Measurements from ENCODE around the gene IL1A. TPM values are rescaled to one million over a fixed set of nuclear protein-coding genes. Genes with fewer than 3 reads are reported as not detected.

Gene IL1A
- total and polyA plus RNA-seq, 10 of the 15 experiments (the other 5 are each of a cell fraction or from before 2014, with no cell fraction given), result 0.10 to 8.7 (median 6.9) TPM

DNA sequence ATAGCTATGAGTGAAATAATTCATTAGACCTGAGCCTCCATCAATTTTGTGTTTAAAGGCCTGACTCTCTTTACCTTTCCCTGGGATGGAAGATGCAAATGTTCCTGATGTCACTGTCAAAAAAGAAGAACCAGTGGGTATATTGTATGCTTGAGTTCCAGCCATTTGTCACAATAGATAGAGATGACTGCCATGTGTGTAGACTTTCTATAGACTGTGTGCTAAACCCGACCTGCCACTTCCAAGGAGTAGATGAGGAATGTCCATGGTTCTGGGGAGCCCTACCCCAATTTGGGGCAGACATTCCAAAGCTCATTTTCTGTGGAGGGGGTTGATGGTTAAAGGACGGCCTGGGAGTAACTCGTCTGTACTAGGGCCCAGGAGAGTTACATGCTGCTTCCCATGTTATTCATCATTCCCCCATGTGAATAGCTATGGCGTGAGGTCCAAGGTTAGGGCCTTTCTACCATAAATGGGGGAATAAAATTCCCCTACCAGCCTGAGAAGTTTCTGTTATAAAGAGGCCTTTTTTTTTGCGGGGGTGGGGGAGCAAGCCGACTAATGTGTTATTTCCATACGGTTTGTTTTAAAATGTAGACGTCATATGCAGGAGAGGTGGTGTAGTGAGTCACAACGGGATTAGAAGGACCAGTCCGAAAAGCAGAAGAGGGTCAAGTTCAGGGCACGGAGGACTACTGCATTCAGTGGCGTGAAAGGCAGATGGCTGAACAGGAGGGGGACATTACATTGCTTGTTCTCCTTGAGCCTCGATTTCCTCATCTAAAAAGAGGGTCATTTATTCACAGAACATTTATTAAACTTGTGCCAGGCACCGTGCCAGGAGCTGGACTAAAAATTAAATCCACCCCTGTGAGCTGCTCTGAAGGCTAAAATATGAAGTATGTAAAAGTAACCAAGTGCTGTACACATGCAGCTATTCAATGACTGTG lies 28.3 kb upstream of the IL1A start (continued):
- TF ChIP-seq NR2F1 (conservative IDR thresholded peaks at IDR 0.05) (peak; percentile 94), RELA (IDR thresholded peaks at IDR 0.05; ENCODE audit: borderline replicate concordance, partially characterized antibody) (no peak), LARP7 (IDR thresholded peaks at IDR 0.05) (no peak), BHLHE40 (IDR thresholded peaks at IDR 0.05; ENCODE audit: borderline replicate concordance in 1 of 2, low read depth in 2 of 2, low read length in 1 of 2) (peak in 1 of 2 experiments; percentile 33; a peak in 1 of 4 replicates), SUPT20H (IDR thresholded peaks at IDR 0.05; ENCODE audit: borderline replicate concordance, control insufficient read depth, low read depth, low read length) (no peak), CREM (IDR thresholded peaks at IDR 0.05; ENCODE audit: low read depth) (peak; percentile 87; the same call in 1 of the 2 replicates), GABPA (IDR thresholded peaks at IDR 0.05; ENCODE audit: low read depth) (no peak)
- TF ChIP-seq, protein P1, sequence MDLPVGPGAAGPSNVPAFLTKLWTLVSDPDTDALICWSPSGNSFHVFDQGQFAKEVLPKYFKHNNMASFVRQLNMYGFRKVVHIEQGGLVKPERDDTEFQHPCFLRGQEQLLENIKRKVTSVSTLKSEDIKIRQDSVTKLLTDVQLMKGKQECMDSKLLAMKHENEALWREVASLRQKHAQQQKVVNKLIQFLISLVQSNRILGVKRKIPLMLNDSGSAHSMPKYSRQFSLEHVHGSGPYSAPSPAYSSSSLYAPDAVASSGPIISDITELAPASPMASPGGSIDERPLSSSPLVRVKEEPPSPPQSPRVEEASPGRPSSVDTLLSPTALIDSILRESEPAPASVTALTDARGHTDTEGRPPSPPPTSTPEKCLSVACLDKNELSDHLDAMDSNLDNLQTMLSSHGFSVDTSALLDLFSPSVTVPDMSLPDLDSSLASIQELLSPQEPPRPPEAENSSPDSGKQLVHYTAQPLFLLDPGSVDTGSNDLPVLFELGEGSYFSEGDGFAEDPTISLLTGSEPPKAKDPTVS (IDR thresholded peaks at IDR 0.05; ENCODE audit: low read depth, low read length), result no peak

DNA sequence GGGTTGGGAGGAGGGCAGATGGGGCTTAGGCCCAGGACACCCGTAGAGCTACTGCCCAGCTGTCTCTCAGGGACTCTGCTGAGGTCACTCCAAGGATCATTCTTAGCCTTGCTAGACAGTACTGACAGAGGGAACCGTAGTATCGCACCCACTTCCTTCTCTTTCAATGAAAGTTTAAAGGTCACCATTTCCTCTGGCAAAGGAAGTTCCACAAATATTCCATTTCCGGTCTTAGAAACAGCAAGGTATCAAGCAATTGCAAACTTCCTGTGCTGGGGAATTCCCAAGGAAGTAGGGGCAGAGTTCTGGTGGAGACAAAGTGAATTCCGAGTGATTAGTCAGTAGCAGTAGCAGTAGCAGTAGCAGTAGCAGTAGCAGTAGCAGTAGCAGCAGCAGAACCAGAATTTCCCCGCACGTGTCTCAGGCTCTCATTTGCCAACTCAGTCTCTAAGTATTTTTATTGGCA lies 27.6 kb upstream of the IL1A start:
- ChIA-PET POLR2A (interaction anchor here (0.8 to 3.1 kb wide), 12 partner anchors 11 to 73 kb away, joined by 3 to 15 read pairs (median 4); partner anchors contain the start of gene IL1B), CTCF (interaction anchor here (1.3 to 3.2 kb wide), 6 partner anchors 10 to 74 kb away, joined by 7 to 15 read pairs (median 8); no protein-coding TSS in a partner anchor), SMC1A (ENCODE audit: uncharacterized antibody, unreplicated experiment) (interaction anchor here (0.7 to 5.0 kb wide), 21 partner anchors 9 to 105 kb away, joined by 3 to 30 read pairs (median 6); partner anchors contain the start of gene IL1B), RAD21 (ENCODE audit: unreplicated experiment) (interaction anchor here (0.8 to 3.3 kb wide), 19 partner anchors 8 to 130 kb away, joined by 3 to 26 read pairs (median 6); partner anchors contain the start of genes CKAP2L and IL1A)
- H3K9me3 ChIP-seq (replicated peaks; ENCODE audit: control insufficient read depth, insufficient read depth, low read length), result peaks cover 5% of the 10 kb centered on the region
- no peaks in the 10 kb centered on the region for H3K27me3 ChIP-seq (replicated peaks in 1 of 2; ENCODE audit: control insufficient read depth in 2 of 2, insufficient read depth in 2 of 2, low read length in 1 of 2)
- no peaks in the 10 kb centered on the region for H3K36me3 ChIP-seq (ENCODE audit: control insufficient read depth in 2 of 2, insufficient read depth in 2 of 2, low read length in 1 of 2)
- peaks cover 15% of the 10 kb centered on the region for H3K4me1 ChIP-seq (ENCODE audit: control insufficient read depth, insufficient read depth, low read length)
- H3K9ac ChIP-seq (ENCODE audit: control insufficient read depth, insufficient read depth, low read length), result no peak overlapping the region
- in situ Hi-C loops (cut with MboI) (no loop called here), intact Hi-C loops (cut with micrococcal nuclease; ENCODE audit: unreplicated experiment) (loop anchor here (2.0 kb wide), 2 partner anchors 55 to 69 kb away; no protein-coding TSS in a partner anchor)
- peak; percentile 44 for FAIRE-seq
- H3K4me2 ChIP-seq (ENCODE audit: control insufficient read depth, insufficient read depth), result peak overlapping the region; percentile 18; the same call in 1 of the 2 replicates
- no TSS peak for BruUV-seq (replicated peaks)
- DNase-seq (ENCODE audit: low read depth, low spot score), result no peak
- ATAC-seq, result peak; percentile 76
- whole genome bisulfite sequencing (ENCODE audit: insufficient coverage, insufficient replicate concordance, low lambda C conversion rate, missing lambda C conversion rate), result 29% methylated on average over 7 of the region's 7 CpGs
- H2AFZ ChIP-seq (ENCODE audit: control insufficient read depth, low read depth, low read length), result peak overlapping the region; percentile 5
- H3K4me3 ChIP-seq, result no peak overlapping the region
- H3K79me2 ChIP-seq (ENCODE audit: control insufficient read depth, insufficient read depth, low read length), result no peaks in the 10 kb centered on the region
- no peaks in the 10 kb centered on the region for H4K20me1 ChIP-seq (ENCODE audit: control insufficient read depth, insufficient read depth)
- H3K27ac ChIP-seq (ENCODE audit: control insufficient read depth, insufficient read depth), result peak overlapping the region; percentile 55
- TF ChIP-seq, protein P2, sequence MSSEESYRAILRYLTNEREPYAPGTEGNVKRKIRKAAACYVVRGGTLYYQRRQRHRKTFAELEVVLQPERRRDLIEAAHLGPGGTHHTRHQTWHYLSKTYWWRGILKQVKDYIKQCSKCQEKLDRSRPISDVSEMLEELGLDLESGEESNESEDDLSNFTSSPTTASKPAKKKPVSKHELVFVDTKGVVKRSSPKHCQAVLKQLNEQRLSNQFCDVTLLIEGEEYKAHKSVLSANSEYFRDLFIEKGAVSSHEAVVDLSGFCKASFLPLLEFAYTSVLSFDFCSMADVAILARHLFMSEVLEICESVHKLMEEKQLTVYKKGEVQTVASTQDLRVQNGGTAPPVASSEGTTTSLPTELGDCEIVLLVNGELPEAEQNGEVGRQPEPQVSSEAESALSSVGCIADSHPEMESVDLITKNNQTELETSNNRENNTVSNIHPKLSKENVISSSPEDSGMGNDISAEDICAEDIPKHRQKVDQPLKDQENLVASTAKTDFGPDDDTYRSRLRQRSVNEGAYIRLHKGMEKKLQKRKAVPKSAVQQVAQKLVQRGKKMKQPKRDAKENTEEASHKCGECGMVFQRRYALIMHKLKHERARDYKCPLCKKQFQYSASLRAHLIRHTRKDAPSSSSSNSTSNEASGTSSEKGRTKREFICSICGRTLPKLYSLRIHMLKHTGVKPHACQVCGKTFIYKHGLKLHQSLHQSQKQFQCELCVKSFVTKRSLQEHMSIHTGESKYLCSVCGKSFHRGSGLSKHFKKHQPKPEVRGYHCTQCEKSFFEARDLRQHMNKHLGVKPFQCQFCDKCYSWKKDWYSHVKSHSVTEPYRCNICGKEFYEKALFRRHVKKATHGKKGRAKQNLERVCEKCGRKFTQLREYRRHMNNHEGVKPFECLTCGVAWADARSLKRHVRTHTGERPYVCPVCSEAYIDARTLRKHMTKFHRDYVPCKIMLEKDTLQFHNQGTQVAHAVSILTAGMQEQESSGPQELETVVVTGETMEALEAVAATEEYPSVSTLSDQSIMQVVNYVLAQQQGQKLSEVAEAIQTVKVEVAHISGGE (CRISPR knock-in tag; IDR thresholded peaks at IDR 0.05), result no peak
- TF ChIP-seq TCF7 (IDR thresholded peaks at IDR 0.05; ENCODE audit: borderline replicate concordance) (no peak), RB1 (IDR thresholded peaks at IDR 0.05; ENCODE audit: borderline replicate concordance) (no peak), YBX1 (IDR thresholded peaks at IDR 0.05) (no peak), STAT1 (conservative IDR thresholded peaks at IDR 0.05) (no peak), CEBPB (IDR thresholded peaks at IDR 0.05; ENCODE audit: borderline replicate concordance in 1 of 2, low read depth in 2 of 2, low read length in 2 of 2) (no peak)

Measured in GM12878 (cell line).